HL-60/S4 (cell line): ENCODE data around the gene KLHL14.

Experiments
- in situ Hi-C: fragments of 300-500 bp; cut with MboI; formaldehyde crosslinking; loops from 2 replicates; pipeline ENCODE4 v1.14.3; 2022; ENCODE audit warnings: low sequenced_read_pairs

Gene KLHL14

DNA sequence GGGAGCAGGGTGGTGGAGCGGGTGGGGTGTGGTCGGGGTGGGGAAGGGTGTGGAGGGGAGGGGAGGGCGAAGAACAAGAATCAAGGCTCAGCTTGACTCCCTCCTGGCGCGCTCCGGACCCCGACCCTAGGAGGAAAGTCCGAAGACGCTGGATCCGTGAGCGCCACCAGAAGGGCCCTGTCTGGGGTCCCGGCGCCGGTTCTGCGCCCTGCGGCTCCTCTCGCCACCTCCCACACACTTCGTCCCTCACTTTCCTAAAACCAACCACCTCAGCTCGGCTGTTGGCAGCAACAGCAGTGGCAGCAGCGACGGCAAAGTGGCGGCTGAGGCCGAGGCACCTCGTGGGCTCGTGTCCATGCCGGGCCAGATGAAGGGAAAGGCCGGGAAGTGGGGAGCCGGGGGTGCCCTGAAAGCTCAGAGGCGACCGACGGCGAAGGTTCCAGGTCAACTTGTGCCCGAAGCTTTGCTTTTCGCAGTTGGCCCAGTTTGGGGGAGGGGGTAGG, 2.1 kb downstream of the KLHL14 start:
- in situ Hi-C loops: no loop called here

- in situ Hi-C loops: no loop called here
Measured at GRCh38 chr18:32770054-32770665, 2.7 kb downstream of the KLHL14 start.

GRCh38 chr18:32769586-32770053, 3.2 kb downstream of the KLHL14 start:
- in situ Hi-C loops: no loop called here

DNA sequence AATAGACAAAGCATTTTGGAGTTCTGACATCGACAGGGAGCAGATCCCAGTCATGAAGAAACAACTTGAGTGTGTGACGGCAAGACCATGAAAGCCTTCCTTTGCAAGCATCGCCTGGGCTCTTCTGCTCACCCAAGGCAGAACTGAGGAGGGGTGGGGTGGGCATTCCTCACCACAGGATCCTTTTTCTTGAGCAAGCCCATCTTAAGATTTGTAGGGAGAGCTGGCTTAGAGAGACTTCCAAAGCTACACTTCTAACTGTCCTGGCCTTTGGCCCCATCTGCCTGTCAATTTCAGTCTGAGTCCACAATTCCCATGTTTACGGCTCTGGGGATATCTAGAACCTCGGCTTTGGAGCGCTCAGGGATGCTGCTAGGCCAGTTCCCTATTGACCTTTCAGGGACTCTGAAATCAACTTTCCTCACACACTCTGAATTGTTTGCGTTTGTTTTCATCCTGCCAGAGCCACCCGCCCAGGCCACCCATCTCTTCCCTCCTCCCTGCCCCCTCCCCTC, 3.7 kb downstream of the KLHL14 start:
- in situ Hi-C loops: no loop called here

DNA sequence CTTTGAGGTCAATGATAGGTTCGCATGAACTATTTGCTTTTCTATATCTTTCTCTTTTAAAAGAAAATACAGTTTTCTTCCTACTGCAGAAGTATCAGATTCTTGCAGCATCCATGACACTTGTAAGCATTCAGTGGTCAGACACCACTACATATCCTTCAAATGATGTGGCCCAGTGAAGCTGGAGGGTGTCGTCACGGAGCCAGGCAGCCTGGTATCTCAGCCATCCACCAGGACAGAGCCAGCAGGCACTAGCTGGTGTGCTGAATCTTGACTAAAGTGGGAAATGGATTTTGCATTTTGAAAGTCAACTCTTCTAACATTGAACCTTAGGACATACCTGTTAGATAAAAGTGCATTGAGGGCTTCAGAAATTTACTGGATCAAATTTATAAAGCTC, 5.4 kb downstream of the KLHL14 start:
- in situ Hi-C loops: no loop called here

GRCh38 chr18:32764611-32765244, 8.1 kb downstream of the KLHL14 start:
- in situ Hi-C loops: no loop called here

- in situ Hi-C loops: no loop called here
Measured at GRCh38 chr18:32763293-32763692, 9.5 kb downstream of the KLHL14 start.

- in situ Hi-C loops: no loop called here
Measured at GRCh38 chr18:32761231-32761630, 11.6 kb downstream of the KLHL14 start.

- in situ Hi-C loops: no loop called here
Measured at GRCh38 chr18:32760391-32760790, 12.4 kb downstream of the KLHL14 start.

- in situ Hi-C loops: no loop called here
Measured at GRCh38 chr18:32759611-32760167, 13.1 kb downstream of the KLHL14 start.

GRCh38 chr18:32754508-32755263, 18.1 kb downstream of the KLHL14 start:
- in situ Hi-C loops: no loop called here

- in situ Hi-C loops: no loop called here
Measured at GRCh38 chr18:32753656-32754260, 19.1 kb downstream of the KLHL14 start.

DNA sequence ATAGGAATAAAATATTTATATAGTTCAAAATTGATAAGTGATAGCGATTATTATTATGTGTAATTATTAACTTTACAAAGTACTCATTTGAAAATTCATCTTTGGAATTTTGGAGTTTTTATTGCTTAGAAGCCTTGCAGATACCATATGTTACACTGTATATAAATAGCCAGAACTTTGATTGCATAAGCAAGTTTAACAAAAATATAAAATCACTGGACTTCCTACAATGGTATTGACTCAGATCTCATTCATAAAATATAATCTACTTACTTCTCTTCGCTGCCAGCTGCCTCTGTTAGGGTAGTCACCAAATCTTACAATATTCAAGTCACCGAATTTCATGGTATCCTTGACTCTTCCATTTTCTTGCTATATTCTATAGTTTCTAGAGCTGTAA, 22.5 kb downstream of the KLHL14 start:
- in situ Hi-C loops: no loop called here

- in situ Hi-C loops: no loop called here
Measured at GRCh38 chr18:32749809-32750208, 23.0 kb downstream of the KLHL14 start.

- in situ Hi-C loops: no loop called here
Measured at GRCh38 chr18:32742579-32742978, 30.2 kb downstream of the KLHL14 start.

DNA sequence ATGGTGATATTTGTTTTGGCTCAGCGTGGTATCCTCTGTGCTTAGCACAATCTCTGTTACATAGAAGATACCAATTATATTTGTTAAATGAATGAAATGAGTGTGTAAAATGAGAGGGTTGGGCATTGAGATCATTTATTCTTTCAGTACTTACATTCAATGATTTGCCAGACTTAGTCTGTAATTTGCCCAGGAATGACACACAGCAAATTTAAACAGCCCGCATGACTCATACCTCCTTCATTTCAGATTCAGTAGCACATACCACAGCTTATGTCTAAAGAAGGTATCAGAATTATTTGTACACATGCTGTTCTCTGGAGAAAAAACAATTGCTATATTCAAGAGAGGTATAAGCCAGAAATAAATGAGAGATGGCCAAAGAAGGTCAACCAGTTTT, 37.0 kb downstream of the KLHL14 start:
- in situ Hi-C loops: no loop called here

DNA sequence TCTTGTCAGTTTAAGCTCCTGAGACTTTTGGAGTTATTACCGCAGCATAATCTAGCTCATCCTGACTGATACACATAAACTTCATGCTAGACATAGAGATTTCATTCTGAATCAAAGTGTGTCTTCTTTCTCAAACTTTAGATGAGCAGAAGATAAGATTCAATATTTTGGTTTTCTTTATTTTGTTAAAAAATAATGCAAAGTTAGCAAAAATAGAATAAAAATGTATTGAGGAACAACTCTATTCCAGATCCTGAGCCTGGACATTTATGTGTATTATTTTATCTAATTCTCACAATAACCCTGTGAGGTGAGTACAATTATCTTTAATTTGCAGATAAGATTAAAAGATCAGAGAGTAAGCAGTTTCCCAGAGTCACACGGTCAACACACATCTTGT, 38.4 kb downstream of the KLHL14 start:
- in situ Hi-C loops: no loop called here

- in situ Hi-C loops: no loop called here
Measured at GRCh38 chr18:32732165-32732564, 40.7 kb downstream of the KLHL14 start.

GRCh38 chr18:32730620-32731091, 42.2 kb downstream of the KLHL14 start:
- in situ Hi-C loops: no loop called here

DNA sequence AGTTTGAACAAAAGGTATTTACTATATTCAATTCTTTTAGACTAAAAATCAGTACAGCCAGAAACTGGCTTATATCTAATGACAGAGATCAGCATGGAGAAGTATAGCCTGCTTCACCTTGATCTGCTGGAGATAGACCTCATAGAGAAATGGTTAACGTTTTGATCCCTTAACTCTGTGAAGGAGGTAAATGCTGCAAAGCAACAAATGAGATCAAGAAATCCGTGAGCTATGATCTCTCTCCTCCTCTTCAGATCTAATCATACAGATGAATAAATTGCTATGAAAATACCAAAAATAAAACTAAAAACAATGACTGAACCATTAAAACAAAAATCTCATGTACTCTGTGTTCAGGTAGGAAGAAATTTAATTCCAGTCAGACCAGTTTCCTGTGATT, 42.8 kb downstream of the KLHL14 start:
- in situ Hi-C loops: no loop called here
